H4 (cell line): ENCODE data around the gene SELENOI. TPM values are rescaled to one million over a fixed set of nuclear protein-coding genes. Genes with fewer than 3 reads are reported as not detected.
"Not testable (repeated sequence)": the region's sequence is repeated elsewhere in the genome, so short reads cannot be mapped to it uniquely, and the experiment has no call there.

Experiments
- DNase-seq: peaks from one replicate; pipeline ENCODE4 v3.0.0-alpha.2; 2015; ENCODE audit warnings: low spot score
- total RNA-seq: library from RNA; depleted of rRNA; stranded (reverse); fragments of >200 nt; shearing (Covaris generic); gene quantifications from 2 replicates; pipeline ENCODE4 v1.2.3, GENCODE V29; 2014

The SELENOI gene
- total RNA-seq, 1 experiment from 2014 or later, result 18.8 TPM

DNA sequence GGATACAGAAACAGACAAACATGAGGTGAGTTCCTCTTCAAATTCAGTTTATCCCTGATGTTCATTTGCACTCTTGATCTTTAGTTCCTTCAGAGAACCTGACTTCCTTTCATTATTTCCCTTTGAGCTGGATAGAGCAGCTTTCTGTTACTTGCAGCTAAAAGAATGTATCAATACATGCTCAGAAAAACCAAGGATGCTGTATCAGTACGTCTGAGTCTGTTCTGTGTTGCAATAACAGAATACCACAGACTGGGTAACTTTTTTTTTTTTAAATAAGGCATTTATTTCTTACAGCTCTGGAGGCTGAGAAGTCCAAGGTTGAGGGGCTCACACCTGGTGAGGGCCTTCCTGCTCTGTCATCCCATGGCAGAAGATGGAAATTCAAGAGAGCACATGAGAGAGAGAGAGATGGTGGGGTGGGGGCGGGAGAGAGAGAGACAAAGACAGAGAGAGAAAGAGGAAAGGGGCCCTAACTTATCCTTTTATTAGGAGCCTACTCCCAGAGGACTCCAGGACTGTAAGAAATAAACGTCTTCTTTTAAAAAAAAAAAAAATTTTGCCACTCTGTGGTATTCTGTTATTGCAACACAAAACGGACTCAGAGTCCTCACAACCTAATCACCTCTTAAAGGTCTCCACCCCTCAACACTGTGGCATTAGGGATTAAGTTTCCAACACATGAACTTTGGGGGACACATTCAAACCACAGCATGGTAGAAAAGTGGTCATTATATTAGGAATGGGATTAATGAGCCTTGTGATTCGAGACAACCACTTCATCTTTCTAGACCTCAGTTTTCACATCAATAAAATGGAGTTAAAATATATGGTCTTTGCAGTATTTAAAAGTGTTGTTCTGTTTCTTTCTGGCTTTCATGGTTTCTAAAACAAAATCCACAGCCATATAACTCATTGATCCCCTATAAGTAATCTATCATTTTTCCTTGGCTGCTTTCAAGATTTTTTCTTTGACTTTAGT, 18.4 kb upstream of the SELENOI start:
- no peak for DNase-seq

DNA sequence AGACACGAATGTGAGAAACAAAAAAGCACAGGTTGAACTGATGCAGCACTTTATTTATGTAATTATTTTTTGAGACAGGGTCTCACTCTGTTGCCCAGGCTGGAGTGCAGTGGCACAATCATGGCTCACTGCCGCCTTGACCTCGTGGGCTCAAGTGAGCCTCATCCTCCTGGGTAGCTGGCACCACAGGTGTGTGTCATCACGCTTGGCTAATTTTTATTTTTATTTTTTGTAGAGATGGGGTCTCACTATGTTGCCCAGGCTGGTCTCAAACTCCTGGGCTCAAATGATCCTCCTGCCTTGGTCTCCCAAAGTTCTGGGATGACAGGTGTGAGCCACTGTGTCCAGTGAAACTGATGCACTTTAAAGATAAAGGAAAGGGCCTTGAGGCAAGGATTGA, 16.9 kb upstream of the SELENOI start:
- not testable (repeated sequence) for DNase-seq

DNA sequence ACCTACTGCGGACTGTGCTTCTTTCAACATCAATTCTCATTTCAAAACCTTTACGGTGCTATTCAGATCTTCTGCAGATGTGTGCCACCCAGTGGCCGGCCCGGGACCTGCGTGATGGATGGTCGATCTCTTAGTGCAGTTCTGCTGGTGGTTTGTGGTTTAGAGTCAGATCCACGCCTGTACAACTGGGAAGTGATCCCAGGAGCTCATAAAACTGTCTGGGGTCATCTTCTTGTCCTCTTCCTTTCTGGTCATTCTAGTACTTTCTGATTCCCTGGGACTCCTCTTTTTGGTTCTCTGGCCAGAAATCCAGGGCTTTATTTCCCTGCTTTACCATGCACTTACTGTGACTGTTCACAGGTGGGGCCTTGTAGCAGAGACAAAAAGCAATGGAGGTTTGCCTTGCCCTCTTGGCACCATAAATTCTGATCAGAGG, 15.8 kb upstream of the SELENOI start:
- DNase-seq, result peak; percentile 61

DNA sequence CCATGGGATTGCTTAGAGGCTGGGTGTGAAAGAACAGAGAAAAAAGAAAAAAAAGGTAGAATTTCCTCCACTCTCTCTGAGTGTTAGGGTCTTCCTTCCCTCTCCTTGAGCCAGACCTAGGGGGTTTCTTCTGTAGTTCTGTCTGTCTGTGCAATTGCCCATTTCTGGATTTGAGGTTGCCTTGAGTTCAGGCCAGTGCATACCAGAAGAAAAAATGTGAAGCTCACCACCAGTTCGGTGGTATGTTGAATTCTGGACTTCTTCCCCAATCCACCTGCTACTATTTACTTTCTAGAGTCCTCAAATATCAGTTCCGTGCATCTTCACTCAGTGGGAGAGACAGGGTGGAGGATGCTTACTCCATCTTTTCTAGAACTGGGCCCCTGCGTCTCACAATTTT, 15.3 kb upstream of the SELENOI start:
- no peak for DNase-seq

DNA sequence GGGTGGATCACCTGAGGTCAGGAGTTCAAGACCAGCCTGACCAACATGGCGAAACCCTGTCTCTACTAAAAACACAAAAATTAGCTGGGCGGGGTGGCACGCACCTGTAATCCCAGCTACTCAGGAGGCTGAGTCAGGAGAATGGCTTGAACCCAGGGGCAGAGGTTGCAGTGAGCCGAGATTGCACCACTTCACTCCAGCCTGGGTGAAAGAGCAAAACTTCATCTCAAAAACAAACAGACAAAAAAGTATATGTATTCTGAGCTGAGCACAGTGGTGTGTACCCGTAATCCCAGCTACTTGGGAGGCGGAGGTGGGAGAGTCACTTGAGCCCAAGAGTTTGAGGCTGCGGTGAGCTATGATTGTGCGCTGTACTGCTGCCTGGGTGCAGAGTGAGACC, 14.6 kb upstream of the SELENOI start:
- DNase-seq, result not testable (repeated sequence)

DNA sequence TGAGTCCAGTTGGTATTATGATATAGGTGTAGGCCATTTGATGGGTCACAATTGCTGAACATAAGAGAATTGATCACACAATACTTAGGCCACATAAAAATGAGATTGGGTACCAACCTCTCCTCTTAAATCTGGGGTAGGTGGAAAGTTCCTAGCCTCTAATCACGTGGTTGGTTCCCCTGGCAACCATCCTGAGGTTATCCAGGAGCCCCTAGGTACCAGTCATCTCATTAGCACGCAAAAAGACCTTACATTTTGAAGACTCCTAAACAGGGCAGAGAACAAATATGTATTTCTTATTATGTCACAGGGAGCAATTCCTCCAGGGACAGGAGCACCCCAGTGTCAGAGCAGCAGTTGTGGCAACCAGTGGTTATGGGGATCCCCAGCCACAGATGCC, 12.7 kb upstream of the SELENOI start:
- no peak for DNase-seq

DNA sequence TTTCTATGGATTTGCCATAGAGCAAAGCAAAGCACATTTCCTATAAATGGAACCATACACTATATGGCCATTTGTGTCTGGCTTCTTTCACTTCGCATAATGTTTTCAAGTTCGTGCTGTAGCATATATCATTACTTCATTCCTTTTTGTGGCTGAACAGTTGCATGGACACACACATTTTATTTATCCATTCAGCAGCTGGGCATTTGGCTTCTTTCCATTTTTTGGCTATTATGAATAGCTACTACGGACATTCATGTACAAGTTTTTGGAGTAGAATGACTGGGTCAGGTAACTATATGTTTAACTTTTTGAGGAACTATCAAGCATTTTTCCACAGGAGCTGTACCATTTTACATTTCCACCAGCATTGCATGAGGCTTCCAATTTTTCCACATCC, 10.7 kb upstream of the SELENOI start:
- no peak for DNase-seq

DNA sequence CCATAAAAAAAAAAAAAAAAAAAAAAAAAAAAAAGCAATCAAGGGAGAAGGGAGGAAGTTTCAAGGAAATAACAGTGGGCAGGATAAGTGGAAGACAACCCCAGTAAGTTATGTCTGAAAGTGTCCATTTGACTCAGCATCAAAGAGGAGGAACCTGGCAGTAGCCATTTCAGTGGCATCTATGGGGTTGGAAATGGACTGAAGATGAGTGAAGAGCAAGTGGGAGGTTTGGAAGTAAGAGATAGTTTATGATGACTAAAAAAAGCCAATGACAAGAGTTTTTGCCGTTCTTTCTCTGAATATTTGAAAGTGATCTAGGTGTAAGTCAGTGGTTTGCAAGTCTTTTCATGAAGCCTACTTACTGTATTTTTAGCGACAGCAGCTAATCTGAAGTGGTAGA, 9.2 kb upstream of the SELENOI start:
- DNase-seq, result no peak

DNA sequence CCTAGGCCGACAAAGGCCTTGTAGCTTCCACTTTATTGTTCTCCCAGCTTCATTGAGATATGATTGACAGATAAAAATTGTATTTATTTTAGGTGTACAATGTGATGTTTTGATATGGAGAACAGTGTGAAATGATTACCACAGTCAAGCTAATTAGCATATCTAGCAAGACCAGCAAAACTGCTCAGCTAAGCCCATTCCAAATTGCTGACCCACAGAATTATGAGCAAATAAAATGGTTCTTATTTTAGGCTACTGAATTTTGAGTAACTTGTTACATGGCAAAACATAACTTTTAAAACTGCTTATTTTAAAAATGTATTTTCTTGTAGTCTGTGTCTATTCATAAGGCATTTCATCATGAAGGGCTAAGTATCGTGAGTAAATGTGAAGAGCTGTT, 8.6 kb upstream of the SELENOI start:
- no peak for DNase-seq

DNA sequence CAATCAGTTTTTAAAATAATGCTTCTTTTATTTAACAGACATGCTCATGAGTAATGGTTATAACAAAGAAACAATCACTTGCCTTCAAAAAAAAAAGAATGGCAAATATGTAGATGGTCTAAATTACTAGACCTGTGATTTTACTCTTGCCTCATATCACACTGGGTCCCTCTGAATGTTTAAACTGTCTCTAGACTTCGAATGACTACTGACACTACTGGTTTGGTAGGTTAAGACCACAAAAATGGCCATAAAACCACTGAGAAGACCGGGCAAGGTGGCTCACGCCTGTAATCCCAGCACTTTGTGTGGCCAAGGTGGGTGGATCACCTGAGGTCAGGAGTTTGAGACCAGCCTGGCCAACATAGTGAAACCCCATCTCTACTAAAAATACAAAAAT, 5.1 kb upstream of the SELENOI start:
- no peak for DNase-seq

DNA sequence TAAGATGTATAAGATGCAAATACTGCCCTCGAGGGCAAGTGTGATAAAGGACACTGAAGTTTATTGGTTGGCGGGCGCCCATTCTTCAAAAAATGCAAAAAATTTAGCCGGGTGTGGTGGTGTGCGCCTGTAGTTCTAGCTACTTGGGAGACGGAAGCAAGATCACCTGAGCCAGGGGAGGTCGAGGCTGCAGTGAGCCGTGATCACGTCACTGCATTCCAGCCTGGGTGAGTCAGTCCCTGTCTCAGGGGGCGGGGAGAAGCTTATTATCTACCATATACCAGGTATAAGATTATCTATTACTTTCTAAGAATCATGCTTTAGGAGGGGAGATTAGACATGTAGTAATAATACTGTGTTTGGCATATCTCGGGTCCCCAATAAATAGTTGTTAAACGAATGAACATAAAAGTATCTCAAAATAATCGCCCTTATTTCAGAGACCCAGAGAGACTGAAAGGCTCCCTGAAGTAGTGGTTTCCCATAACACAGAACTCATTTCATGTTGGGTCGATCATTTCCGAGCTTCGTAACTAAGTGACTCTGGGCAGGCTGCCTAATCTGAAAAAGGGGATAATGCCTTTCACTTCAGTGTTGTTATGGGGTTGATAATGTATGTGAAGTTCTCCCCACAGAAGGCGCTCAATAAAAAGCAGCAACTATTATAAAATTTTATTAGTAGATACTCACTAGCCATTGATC, 1.2 kb upstream of the SELENOI start:
- no peak for DNase-seq

DNA sequence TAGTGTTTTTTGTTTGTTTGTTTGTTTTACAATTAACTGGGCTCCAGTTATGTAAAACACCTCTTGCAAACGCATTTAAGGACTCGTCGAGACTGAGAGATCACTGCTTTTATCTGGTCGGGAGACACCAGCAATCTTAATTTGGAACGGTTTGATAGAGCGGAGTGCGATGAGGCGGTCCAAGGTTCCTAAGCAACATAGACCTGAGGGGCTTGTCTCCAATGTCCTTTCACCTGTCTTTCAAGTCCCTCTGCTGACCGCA, 729 bp upstream of the SELENOI start:
- no peak for DNase-seq

DNA sequence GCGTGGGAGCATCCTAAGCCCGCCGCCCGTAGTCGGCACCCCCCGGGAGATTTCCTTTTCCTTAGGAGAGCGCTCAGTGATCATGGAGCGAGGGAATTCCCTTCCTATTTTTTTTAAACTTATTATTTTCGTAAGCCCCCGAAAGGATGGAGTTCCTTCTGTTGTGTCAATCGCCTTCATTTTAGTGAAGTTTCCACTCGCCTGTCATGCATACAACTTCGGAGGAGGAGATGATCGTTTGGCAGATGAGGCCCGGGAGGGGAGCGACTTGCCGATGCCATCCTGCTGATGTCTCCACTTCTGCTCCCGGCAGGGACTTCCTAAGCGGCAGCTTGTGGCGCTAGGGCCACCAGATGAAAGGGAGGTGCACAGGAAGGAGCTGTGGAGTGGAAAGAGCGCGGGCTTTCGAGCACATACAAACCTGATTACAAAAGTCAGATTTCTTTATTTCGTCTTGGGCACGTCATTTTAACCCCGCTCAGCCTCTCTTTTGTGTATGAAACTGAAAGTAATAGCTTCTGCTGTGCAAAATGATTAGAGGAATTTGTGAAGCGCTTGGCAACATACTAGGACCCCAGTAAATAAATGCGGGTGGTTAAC, 611 bp downstream of the SELENOI start, which contains the start of gene ADGRF3:
Gene ADGRF3, minus strand, starts transcription at position 336 of the 600 bp plus-strand sequence. CDS start 555 bp downstream, outside the sequence.
- peak; percentile 27 for DNase-seq

DNA sequence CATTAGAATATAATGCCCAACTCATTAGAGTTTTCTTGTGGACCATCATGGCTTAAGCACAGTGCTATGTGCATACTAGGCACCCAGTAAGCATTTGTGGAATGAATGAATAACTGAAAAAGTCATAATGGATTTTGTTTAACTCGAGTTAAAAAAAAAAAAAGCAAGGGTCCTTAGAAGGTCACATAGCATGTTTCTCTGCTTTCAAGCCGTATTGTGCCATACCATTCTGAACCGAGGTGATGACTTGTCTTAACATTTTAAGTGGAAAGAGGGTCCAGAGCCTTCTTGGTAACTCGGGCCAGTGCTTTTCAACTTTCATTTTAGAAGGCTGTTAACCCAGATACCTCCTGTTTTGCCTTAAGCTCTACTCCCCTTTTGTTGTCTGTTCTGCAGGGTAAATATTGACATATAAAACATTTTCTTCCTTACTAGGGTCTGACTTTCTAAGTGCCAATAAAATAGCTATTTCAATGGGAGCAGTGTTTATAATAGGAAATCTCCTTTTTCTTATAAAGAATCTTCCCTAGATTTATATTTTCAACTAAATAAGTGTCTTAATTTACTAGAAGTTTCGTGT, 1.4 kb downstream of the SELENOI start:
- DNase-seq, result no peak

DNA sequence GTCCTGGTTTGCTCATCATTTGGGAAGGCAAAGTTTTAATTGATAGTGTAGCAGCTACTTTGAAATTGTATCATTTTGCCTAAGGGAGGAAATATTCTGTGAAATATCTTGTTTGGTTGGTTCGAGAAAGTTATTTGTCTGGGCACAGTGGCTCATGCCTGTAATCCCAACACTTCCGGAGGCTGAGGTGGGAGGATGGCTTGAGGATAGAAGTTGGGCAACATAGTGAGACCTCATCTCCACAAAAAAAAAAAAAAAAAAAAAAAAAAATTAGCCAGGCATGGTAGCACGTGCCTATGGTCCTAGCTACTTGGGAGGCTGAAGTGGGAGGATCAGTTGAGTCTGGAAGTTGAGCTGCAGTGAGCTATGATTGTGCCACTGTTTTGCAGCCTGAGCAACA, 3.7 kb downstream of the SELENOI start:
- no peak for DNase-seq

DNA sequence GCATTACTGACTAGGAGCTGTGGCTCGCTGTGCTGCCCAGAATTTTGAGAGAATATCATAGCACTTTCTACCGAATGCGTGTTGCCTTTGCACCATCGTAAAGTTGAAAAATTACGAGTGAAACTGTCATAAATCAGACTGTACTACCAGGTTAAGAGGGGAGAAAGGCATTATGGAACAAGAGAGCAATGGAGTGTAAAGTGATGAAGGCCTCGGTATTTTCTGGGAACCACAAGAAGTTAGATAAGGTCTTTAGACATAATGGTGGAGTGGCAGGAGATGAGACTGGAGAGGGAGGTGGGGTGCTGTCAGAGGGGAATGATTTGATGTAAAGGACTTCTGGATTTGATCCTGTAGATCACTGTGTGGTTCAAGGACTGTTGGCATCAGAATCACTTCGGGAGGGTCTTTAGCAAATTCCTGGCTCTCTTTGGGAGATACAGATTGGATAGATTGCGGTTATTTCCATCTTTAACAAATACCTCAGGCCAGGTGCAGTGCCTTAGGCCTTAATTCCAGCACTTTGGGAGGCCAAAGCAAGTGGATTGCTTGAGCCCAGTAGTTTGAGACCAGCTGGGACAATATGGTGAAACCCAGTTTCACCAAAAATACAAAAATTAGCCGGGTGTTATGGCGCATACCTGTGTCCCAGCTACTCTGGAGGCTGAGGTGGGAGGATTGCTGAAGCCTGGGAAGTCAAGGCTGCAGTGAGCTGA, 5.6 kb downstream of the SELENOI start:
- no peak for DNase-seq

DNA sequence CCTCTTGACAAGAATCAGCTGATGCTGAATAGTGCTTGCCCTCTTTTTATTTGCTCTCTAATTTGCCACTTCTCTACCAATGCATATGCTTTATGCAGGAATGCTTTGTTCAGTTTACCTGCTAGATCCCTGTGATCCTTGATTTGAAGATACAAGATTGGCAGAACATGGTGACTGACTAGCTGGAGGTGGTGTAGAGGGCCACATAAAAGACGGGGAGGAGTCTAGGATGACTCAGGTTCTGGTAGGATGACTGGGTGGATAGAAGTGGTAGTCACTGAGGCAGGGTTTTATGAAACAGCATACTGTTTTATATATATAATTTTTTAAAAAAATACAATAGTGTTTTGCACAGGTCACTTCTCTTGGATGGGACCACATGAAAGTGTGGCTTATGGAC, 6.9 kb downstream of the SELENOI start:
- no peak for DNase-seq

DNA sequence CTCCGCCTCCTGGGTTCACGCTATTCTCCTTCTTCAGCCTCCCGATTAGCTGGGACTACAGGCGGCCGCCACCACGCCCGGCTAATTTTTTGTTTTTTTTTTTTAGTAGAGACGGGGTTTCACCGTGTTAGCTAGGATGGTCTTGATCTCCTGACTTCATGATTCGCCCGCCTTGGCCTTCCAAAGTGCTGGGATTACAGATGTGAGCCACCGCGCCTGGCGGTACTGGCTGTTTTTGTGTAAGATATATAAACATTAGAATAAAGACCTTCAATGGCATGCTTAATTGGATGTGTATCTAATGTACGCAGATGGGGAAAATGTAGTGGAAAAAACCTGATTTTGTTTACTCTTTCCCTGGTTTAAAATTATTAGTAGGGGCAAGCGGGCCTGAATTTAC, 8.5 kb downstream of the SELENOI start:
- DNase-seq, result not testable (repeated sequence)

DNA sequence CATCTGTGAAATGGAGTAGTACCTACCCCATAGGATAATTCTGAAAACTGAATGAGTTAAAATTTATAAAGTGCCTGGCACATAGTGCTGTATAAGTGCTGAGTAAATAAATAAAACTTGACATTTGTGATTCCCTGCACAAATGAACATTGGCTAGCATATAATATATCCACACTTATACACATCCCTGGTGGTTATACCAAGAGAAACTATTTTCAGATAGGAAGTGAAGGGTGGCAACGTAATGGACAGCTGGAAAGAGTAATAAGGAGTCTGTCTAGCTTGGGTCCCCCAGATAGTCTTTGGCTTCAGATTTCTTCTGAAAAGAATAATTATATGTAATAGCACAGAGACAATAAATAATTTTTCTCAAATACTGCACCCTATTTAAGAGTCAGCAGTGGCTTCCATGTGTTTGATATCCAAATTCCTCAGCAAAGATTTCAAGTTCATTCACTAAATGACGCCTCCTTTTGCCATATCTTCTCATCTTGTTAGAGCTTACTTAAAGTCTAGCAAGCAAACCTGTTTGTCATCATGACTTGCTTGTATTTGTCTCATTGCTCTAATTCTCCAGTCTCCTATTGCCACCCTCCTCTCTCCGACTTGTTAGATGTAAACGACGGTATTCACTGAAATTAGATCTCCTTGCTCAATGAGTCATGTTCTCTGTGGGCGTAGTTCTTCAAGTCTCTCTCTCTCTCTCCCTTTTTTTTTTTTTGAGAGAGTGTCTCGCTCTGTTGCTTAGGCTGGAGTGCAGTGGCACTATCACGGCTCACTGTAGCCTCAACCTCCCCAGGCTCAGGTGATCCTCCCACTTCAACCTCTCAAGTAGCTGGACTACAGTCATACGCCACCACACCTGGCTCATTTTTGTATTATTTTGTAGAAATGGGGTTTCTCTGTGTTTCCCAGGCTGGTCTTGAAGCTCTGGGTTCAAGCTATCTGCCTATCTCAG, 9.4 kb downstream of the SELENOI start:
- peak; percentile 97 for DNase-seq

DNA sequence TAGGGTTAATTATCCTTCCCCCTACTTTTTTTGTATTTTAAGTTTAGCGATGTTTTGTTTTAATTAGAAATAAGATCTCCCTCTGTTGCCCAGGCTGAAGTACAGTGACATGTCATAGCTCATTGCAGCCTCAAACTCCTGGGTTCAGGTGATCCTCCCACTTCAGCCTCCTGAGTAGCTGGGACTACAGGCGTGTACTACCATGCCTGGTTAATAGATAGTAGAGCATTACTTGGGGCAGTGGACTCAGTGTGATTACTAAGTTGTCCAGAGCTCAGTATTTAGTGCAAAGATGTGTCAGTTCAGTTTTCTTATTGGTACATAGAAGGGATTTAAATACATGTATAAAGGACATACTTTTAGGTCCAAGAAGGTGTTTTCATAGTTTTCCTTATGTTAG, 10.2 kb downstream of the SELENOI start:
- no peak for DNase-seq

DNA sequence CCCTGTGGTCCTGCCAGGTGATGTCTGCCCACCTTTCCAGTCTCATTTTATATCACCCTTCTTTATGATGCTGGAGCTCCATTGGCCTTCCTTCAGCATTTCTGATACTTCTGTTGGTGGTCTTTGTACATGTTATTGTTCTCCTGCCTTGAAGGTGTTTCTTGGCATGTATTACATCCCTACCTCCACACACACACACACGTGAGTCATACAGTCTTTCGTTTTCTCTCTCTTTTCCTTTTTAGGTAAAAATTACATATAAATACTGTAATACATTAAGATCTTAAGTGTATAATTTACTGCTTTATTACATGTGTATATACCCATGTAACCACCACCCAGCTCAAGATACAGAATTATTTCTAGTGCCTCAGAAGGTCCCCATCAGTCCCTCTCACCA, 10.8 kb downstream of the SELENOI start:
- DNase-seq, result no peak
